HepG2 (cell line): ENCODE data around the gene PODXL. TPM values are rescaled to one million over a fixed set of nuclear protein-coding genes. Genes with fewer than 3 reads are reported as not detected.
A peak's percentile ranks its signal among the peaks of the same experiment; 100 is the strongest.

Experiments used
- AGO2 ChIP-seq: fragments of 200-400 bp; formaldehyde crosslinking; optimal IDR thresholded peaks from 2 replicates; pipeline ENCODE3; 2017; ENCODE audit warnings: mild to moderate bottlenecking, low read depth, low read length, moderate library complexity
- DR1 ChIP-seq: sonication (generic); formaldehyde crosslinking; IDR thresholded peaks from 2 replicates; pipeline ENCODE4 v1.8.0; 2021; ENCODE audit warnings: mild to moderate bottlenecking, missing genetic modification reagents, inconsistent platforms
- STAG1 ChIP-seq: sonication (generic); formaldehyde crosslinking; IDR thresholded peaks from 2 replicates; pipeline ENCODE4 v1.4.0; 2020; ENCODE audit warnings: missing genetic modification reagents
- TRIM24 ChIP-seq: sonication (generic); formaldehyde crosslinking; IDR thresholded peaks from 2 replicates; pipeline ENCODE4 v1.8.0; 2022; ENCODE audit warnings: mild to moderate bottlenecking, missing genetic modification reagents
- ZKSCAN5 ChIP-seq: sonication (generic); formaldehyde crosslinking; IDR thresholded peaks from 2 replicates; pipeline ENCODE4 v1.5.1; 2020; ENCODE audit warnings: mild to moderate bottlenecking, missing genetic modification reagents
- ZNF224 ChIP-seq: sonication (generic); formaldehyde crosslinking; IDR thresholded peaks from 2 replicates; pipeline ENCODE4 v1.5.0; 2020; ENCODE audit warnings: mild to moderate bottlenecking, missing genetic modification reagents
- ZNF33A ChIP-seq: sonication (generic); formaldehyde crosslinking; IDR thresholded peaks from 2 replicates; pipeline ENCODE4 v1.5.1; 2020; ENCODE audit warnings: missing genetic modification reagents, mild to moderate bottlenecking, moderate library complexity, borderline replicate concordance
- ZNF557 ChIP-seq: sonication (generic); formaldehyde crosslinking; IDR thresholded peaks from 2 replicates; pipeline ENCODE4 v1.4.0; 2020; ENCODE audit warnings: missing genetic modification reagents
- ZNF768 ChIP-seq: sonication (generic); formaldehyde crosslinking; IDR thresholded peaks from 2 replicates; pipeline ENCODE4 v1.4.0; 2020; ENCODE audit warnings: missing genetic modification reagents
- ZSCAN22 ChIP-seq: sonication (generic); formaldehyde crosslinking; IDR thresholded peaks from 2 replicates; pipeline ENCODE4 v1.4.0; 2020; ENCODE audit warnings: mild to moderate bottlenecking, missing genetic modification reagents
- ZSCAN30 ChIP-seq: sonication (generic); formaldehyde crosslinking; IDR thresholded peaks from 2 replicates; pipeline ENCODE4 v1.5.0; 2020; ENCODE audit warnings: mild to moderate bottlenecking, missing genetic modification reagents
- polyA plus RNA-seq, 8 experiments: library from polyadenylated mRNA; depleted of rRNA in 3 of 8; stranded (reverse) in 7 of 8; unstranded in 1 of 8; fragments of >200 nt; fragmentation: Illumina TruSeq in 4 of 8; extraction: Trizol in 4 of 8; gene quantifications; 2 replicates each; pipeline versions ENCODE4 v1.2.1 to v1.2.3, GENCODE V29; 2011 to 2016; ENCODE audit warnings: low read depth in 4 of 8, missing spikeins in 1 of 8, mixed read lengths in 1 of 8; ENCODE audit not compliant: insufficient read depth in 1 of 8
- total RNA-seq, 5 experiments: library from RNA; depleted of rRNA; stranded (reverse); fragments of >200 nt; fragmentation: Illumina TruSeq; extraction: Trizol; gene quantifications; 2 replicates each; pipeline ENCODE4 v1.2.3, GENCODE V29; 2016; ENCODE audit warnings: low read depth in 1 of 5
- TF ChIP-seq, protein P1 (sequence below): sonication (generic); formaldehyde crosslinking; IDR thresholded peaks from 2 replicates; pipeline ENCODE4 v1.4.0; 2020; ENCODE audit warnings: mild to moderate bottlenecking, missing genetic modification reagents
- TF ChIP-seq, protein P2 (sequence below): sonication (generic); formaldehyde crosslinking; IDR thresholded peaks from 2 replicates; pipeline ENCODE4 v1.4.0; 2020; ENCODE audit warnings: missing genetic modification reagents, mild to moderate bottlenecking, borderline replicate concordance
- TF ChIP-seq, protein P3 (sequence below): sonication (generic); formaldehyde crosslinking; IDR thresholded peaks from 2 replicates; pipeline ENCODE4 v1.8.0; 2022; ENCODE audit warnings: mild to moderate bottlenecking, missing genetic modification reagents, borderline replicate concordance
- TF ChIP-seq, protein P4 (sequence below): sonication (generic); formaldehyde crosslinking; IDR thresholded peaks from 2 replicates; pipeline ENCODE4 v1.8.0; 2022; ENCODE audit warnings: missing genetic modification reagents, low read depth, mild to moderate bottlenecking, borderline replicate concordance
- TF ChIP-seq, protein P5 (sequence below): IDR thresholded peaks from 2 replicates; pipeline ENCODE4 v1.6.1; 2016; ENCODE audit warnings: missing genetic modification reagents, missing compliant biosample characterization
- TF ChIP-seq, protein P6 (sequence below): sonication (generic); formaldehyde crosslinking; IDR thresholded peaks from 2 replicates; pipeline ENCODE4 v1.5.1; 2020; ENCODE audit warnings: missing genetic modification reagents, mild to moderate bottlenecking, borderline replicate concordance
- TF ChIP-seq, protein P7 (sequence below): fragments of 450-650 bp; IDR thresholded peaks from 2 replicates; pipeline ENCODE4 v1.6.1; 2017

The PODXL gene
- total and polyA plus RNA-seq, 2 of the 13 experiments (the other 11 are each of a cell fraction or from before 2014, with no cell fraction given), result 0.22 to 0.54 TPM

DNA sequence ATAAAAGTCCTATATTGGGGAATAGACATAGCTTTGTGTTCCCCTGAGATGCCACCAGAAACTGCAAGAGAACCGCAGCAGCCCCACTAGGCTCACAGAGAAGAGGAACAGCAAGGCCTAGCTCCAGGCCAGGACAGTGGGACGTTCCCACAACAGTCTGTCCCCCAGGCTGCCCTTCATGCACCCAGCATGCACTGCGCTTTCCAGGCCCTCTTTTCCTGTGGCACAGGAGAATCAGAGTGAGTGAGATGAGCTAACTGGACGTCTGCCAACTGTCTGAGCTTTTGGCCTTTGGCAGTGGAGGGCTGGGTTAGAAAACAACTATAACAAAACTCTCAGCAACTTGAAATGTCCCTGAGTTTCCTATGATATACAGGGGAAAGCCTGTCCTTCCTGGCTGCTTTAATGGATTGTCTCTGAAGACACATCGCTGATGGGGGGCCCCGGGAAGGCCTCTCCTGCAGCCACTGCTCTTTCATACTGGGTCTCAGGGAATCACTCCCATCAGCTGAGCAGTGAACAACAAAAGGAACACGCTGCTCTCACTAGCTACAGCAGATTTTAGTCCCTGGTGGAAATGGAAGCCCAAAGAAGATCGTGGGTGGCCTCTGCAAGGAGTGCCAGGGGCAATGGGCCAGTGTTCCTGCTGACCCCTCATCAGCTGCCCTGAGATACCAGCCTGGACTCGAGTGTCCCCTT is 53.5 kb downstream of the PODXL start (continued):
- TF ChIP-seq DR1 (CRISPR knock-in tag) (no peak), ZKSCAN5 (no peak), AGO2 (no peak), ZSCAN30 (CRISPR knock-in tag) (no peak), ZNF557 (no peak), ZNF224 (CRISPR knock-in tag) (no peak), ZNF768 (CRISPR knock-in tag) (no peak), ZNF33A (CRISPR knock-in tag) (no peak), STAG1 (CRISPR knock-in tag) (no peak), ZSCAN22 (no peak), TRIM24 (CRISPR knock-in tag) (no peak)
- TF ChIP-seq, protein P1, sequence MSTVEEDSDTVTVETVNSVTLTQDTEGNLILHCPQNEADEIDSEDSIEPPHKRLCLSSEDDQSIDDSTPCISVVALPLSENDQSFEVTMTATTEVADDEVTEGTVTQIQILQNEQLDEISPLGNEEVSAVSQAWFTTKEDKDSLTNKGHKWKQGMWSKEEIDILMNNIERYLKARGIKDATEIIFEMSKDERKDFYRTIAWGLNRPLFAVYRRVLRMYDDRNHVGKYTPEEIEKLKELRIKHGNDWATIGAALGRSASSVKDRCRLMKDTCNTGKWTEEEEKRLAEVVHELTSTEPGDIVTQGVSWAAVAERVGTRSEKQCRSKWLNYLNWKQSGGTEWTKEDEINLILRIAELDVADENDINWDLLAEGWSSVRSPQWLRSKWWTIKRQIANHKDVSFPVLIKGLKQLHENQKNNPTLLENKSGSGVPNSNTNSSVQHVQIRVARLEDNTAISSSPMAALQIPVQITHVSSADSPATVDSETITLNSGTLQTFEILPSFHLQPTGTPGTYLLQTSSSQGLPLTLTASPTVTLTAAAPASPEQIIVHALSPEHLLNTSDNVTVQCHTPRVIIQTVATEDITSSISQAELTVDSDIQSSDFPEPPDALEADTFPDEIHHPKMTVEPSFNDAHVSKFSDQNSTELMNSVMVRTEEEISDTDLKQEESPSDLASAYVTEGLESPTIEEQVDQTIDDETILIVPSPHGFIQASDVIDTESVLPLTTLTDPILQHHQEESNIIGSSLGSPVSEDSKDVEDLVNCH (CRISPR knock-in tag), result no peak
- TF ChIP-seq, protein P2, sequence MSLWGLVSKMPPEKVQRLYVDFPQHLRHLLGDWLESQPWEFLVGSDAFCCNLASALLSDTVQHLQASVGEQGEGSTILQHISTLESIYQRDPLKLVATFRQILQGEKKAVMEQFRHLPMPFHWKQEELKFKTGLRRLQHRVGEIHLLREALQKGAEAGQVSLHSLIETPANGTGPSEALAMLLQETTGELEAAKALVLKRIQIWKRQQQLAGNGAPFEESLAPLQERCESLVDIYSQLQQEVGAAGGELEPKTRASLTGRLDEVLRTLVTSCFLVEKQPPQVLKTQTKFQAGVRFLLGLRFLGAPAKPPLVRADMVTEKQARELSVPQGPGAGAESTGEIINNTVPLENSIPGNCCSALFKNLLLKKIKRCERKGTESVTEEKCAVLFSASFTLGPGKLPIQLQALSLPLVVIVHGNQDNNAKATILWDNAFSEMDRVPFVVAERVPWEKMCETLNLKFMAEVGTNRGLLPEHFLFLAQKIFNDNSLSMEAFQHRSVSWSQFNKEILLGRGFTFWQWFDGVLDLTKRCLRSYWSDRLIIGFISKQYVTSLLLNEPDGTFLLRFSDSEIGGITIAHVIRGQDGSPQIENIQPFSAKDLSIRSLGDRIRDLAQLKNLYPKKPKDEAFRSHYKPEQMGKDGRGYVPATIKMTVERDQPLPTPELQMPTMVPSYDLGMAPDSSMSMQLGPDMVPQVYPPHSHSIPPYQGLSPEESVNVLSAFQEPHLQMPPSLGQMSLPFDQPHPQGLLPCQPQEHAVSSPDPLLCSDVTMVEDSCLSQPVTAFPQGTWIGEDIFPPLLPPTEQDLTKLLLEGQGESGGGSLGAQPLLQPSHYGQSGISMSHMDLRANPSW (CRISPR knock-in tag), result no peak
- TF ChIP-seq, protein P3, sequence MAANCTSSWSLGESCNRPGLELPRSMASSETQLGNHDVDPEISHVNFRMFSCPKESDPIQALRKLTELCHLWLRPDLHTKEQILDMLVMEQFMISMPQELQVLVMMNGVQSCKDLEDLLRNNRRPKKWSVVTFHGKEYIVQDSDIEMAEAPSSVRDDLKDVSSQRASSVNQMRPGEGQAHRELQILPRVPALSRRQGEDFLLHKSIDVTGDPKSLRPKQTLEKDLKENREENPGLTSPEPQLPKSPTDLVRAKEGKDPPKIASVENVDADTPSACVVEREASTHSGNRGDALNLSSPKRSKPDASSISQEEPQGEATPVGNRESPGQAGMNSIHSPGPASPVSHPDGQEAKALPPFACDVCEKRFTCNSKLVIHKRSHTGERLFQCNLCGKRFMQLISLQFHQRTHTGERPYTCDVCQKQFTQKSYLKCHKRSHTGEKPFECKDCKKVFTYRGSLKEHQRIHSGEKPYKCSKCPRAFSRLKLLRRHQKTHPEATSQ, result 0 out of 2 replicates have a peak, but pooled peaks have one; percentile 46
- TF ChIP-seq, protein P4, sequence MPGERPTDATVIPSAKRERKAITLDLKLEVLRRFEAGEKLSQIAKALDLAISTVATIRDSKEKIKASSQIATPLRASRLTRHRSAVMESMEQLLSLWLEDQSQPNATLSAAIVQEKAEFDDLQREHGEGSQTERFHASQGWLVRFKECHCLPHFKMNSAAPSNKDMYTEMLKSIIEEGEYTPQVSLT (CRISPR knock-in tag), result no peak
- TF ChIP-seq, protein P5, sequence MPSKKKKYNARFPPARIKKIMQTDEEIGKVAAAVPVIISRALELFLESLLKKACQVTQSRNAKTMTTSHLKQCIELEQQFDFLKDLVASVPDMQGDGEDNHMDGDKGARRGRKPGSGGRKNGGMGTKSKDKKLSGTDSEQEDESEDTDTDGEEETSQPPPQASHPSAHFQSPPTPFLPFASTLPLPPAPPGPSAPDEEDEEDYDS (CRISPR knock-in tag), result no peak
- TF ChIP-seq, protein P6, sequence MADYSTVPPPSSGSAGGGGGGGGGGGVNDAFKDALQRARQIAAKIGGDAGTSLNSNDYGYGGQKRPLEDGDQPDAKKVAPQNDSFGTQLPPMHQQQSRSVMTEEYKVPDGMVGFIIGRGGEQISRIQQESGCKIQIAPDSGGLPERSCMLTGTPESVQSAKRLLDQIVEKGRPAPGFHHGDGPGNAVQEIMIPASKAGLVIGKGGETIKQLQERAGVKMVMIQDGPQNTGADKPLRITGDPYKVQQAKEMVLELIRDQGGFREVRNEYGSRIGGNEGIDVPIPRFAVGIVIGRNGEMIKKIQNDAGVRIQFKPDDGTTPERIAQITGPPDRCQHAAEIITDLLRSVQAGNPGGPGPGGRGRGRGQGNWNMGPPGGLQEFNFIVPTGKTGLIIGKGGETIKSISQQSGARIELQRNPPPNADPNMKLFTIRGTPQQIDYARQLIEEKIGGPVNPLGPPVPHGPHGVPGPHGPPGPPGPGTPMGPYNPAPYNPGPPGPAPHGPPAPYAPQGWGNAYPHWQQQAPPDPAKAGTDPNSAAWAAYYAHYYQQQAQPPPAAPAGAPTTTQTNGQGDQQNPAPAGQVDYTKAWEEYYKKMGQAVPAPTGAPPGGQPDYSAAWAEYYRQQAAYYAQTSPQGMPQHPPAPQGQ (CRISPR knock-in tag), result no peak
- TF ChIP-seq, protein P7, sequence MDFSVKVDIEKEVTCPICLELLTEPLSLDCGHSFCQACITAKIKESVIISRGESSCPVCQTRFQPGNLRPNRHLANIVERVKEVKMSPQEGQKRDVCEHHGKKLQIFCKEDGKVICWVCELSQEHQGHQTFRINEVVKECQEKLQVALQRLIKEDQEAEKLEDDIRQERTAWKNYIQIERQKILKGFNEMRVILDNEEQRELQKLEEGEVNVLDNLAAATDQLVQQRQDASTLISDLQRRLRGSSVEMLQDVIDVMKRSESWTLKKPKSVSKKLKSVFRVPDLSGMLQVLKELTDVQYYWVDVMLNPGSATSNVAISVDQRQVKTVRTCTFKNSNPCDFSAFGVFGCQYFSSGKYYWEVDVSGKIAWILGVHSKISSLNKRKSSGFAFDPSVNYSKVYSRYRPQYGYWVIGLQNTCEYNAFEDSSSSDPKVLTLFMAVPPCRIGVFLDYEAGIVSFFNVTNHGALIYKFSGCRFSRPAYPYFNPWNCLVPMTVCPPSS, result no peak
